Endothelial cell of umbilical vein (primary cell): ENCODE results near the gene POLE4. TPM values are rescaled to one million over a fixed set of nuclear protein-coding genes. Genes with fewer than 3 reads are reported as not detected.

Source experiments
- BruUV-seq: library from RNA; stranded (reverse); fragments of 400-500 nt; replicated peaks from 2 replicates; lab custom pipeline; 2021; lab: Mats Ljungman, UMichigan
- CTCF ChIA-PET: fragments of 300-600, 350-600 bp; sonication (Branson Sonifier 250); formaldehyde crosslinking; loops from one replicate; lab custom pipeline; 2021; ENCODE audit warnings: antibody characterized with exemption, inconsistent platforms; lab: Charles Lee
- POLR2A ChIA-PET: fragments of 300-600, 350-600 bp; sonication (Branson Sonifier 250); formaldehyde crosslinking; loops from one replicate; lab custom pipeline; 2021; ENCODE audit warnings: antibody characterized with exemption, inconsistent platforms; lab: Charles Lee
- DNase-seq: peaks from one replicate; pipeline ENCODE4 v3.0.0-alpha.2; 2011; ENCODE audit warnings: low read depth, low spot score
- FAIRE-seq: peaks from 2 replicates; lab custom pipeline; 2011; peaks lifted over from hg19 to GRCh38; lab: Jason Lieb, UNC
- H2AFZ ChIP-seq: 2 replicates; pipeline ENCODE4 v1.6.0; 2012; ENCODE audit warnings: low read depth, low read length, control low read depth, inconsistent platforms
- H3K27ac ChIP-seq: 2 replicates; pipeline ENCODE4 v1.5.1; 2011; ENCODE audit warnings: low read depth, mild to moderate bottlenecking, control low read depth, low read length, moderate library complexity; ENCODE audit not compliant: insufficient read depth
- H3K27me3 ChIP-seq, 2 experiments: 2 replicates each; pipeline versions ENCODE4 v1.6.0 to v1.6.1; 2011; ENCODE audit warnings: low read length in 2 of 2, mixed read lengths in 1 of 2; ENCODE audit not compliant: control insufficient read depth in 2 of 2, insufficient read depth in 2 of 2
- H3K36me3 ChIP-seq, 2 experiments: 2 replicates in 1 of 2; 3 replicates in 1 of 2; pipeline ENCODE4 v1.5.1; 2011; ENCODE audit warnings: low read length in 2 of 2, mild to moderate bottlenecking in 1 of 2, moderate library complexity in 1 of 2; ENCODE audit not compliant: control insufficient read depth in 2 of 2, insufficient read depth in 2 of 2; ENCODE audit errors: extremely low read depth in 1 of 2
- H3K4me1 ChIP-seq: 3 replicates; pipeline ENCODE4 v1.5.1; 2011; ENCODE audit warnings: mild to moderate bottlenecking, low read length; ENCODE audit not compliant: control insufficient read depth, insufficient read depth; ENCODE audit errors: extremely low read depth
- H3K4me2 ChIP-seq: 2 replicates; pipeline ENCODE4 v1.6.1; 2011; ENCODE audit warnings: low read length, control low read depth, mixed read lengths; ENCODE audit not compliant: insufficient read depth
- H3K4me3 ChIP-seq, 3 experiments: fragments of 200-600 bp in 1 of 3; sonication (generic), shearing (Covaris generic) in 1 of 3; replicated peaks in 1 of 3; 2 replicates each; pipeline ENCODE4 v1.5.1; 2011 to 2016; ENCODE audit warnings: control low read depth in 3 of 3, low read length in 3 of 3, mild to moderate bottlenecking in 2 of 3, inconsistent platforms in 1 of 3, low read depth in 1 of 3, moderate library complexity in 1 of 3; ENCODE audit not compliant: insufficient read depth in 1 of 3
- H3K79me2 ChIP-seq: 2 replicates; pipeline ENCODE4 v1.6.0; 2012; ENCODE audit warnings: low read length, inconsistent platforms; ENCODE audit not compliant: control insufficient read depth, insufficient read depth
- H3K9ac ChIP-seq: replicated peaks from 2 replicates; pipeline ENCODE3; 2011; ENCODE audit warnings: low read length, control low read depth; ENCODE audit not compliant: insufficient read depth; ENCODE audit errors: extremely low read depth
- H3K9me1 ChIP-seq: replicated peaks from 3 replicates; pipeline ENCODE4 v1.6.0; 2011; ENCODE audit warnings: mild to moderate bottlenecking, low read length; ENCODE audit not compliant: control insufficient read depth, insufficient read depth; ENCODE audit errors: extremely low read depth
- H3K9me3 ChIP-seq: replicated peaks from 2 replicates; pipeline ENCODE4 v1.5.1; 2012; ENCODE audit warnings: low read length, inconsistent platforms; ENCODE audit not compliant: control insufficient read depth, insufficient read depth
- H4K20me1 ChIP-seq: replicated peaks from 2 replicates; pipeline ENCODE3; 2011; ENCODE audit warnings: mild to moderate bottlenecking, low read length; ENCODE audit not compliant: control insufficient read depth, insufficient read depth; ENCODE audit errors: extremely low read depth
- CTCF ChIP-seq, 2 donors: IDR thresholded peaks; 1 replicate in 1 of 2; 2 replicates in 1 of 2; pipeline ENCODE4 v1.5.1; 2011; ENCODE audit warnings: low read length in 2 of 2, mild to moderate bottlenecking in 2 of 2, moderate library complexity in 2 of 2, control low read depth in 1 of 2, inconsistent platforms in 1 of 2, low read depth in 1 of 2; ENCODE audit not compliant: insufficient read depth in 1 of 2; ENCODE audit errors: extremely low read depth in 1 of 2
- FOS ChIP-seq: IDR thresholded peaks from 2 replicates; pipeline ENCODE4 v1.6.1; 2011; ENCODE audit warnings: mild to moderate bottlenecking, low read length, moderate library complexity, borderline replicate concordance; ENCODE audit not compliant: insufficient read depth
- GATA2 ChIP-seq: IDR thresholded peaks from 2 replicates; pipeline ENCODE4 v1.7.0; 2011; ENCODE audit warnings: low read depth, mild to moderate bottlenecking, moderate library complexity, mixed read lengths, low read length; ENCODE audit not compliant: insufficient read length, insufficient read depth
- MAX ChIP-seq: IDR thresholded peaks from 2 replicates; pipeline ENCODE4 v1.6.1; 2011; ENCODE audit not compliant: insufficient read depth, insufficient read length
- MYC ChIP-seq: IDR thresholded peaks from one replicate; pipeline ENCODE4 v1.6.1; 2011; ENCODE audit warnings: mild to moderate bottlenecking, low read depth, low read length
- POLR2A ChIP-seq: IDR thresholded peaks from 2 replicates; pipeline ENCODE4 v1.6.1; 2012; ENCODE audit warnings: low read depth, mild to moderate bottlenecking, control low read depth, low read length
- dilution Hi-C: fragments of 300-500 bp; cut with MboI; formaldehyde crosslinking; loops from one replicate; pipeline ENCODE4 v1.15.0; 2019; ENCODE audit warnings: low sequenced_read_pairs; ENCODE audit not compliant: extremely low pct_ligation_motif_present
- intact Hi-C: fragments of 100-400 bp; cut with micrococcal nuclease; formaldehyde crosslinking; loops from one replicate; pipeline ENCODE4 v1.10.0; 2022
- polyA plus RNA-seq, 4 experiments: library from polyadenylated mRNA; depleted of rRNA in 3 of 4; stranded (reverse) in 3 of 4; unstranded in 1 of 4; fragments of >200 nt; gene quantifications; 2 replicates each; pipeline versions ENCODE4 v1.2.1 to v1.2.3, GENCODE V29; 2011 to 2012; ENCODE audit warnings: missing spikeins in 1 of 4
- total RNA-seq: library from RNA; stranded (reverse); gene quantifications from 2 replicates; pipeline ENCODE4 v1.2.3, GENCODE V29; 2021

POLE4 gene
- total and polyA plus RNA-seq, 2 donors (not counting 3 experiments of a cell fraction or from before 2014, with no cell fraction given): 21.4 to 42.6 TPM

- Histone ChIP-seq H3K4me2 (no peak overlapping the region), H3K4me1 (no peaks in the 10 kb centered on the region), H3K9me3 (no peaks in the 10 kb centered on the region), H3K79me2 (no peaks in the 10 kb centered on the region), H4K20me1 (no peaks in the 10 kb centered on the region), H3K9ac (no peak overlapping the region), H3K27me3 (no peaks in the 10 kb centered on the region), H3K36me3 (no peaks in the 10 kb centered on the region), H3K27ac (no peak overlapping the region), H3K4me3 (no peak overlapping the region), H2AFZ (no peak overlapping the region), H3K9me1 (no peaks in the 10 kb centered on the region)
- TF ChIP-seq MYC (no peak), MAX (no peak), GATA2 (no peak), FOS (no peak), CTCF (IDR thresholded peaks at IDR 0.05; ENCODE audit: extremely low read depth in 1 of 2, insufficient read depth in 1 of 2, low read depth in 1 of 2, low read length in 2 of 2) (no peak)
- CTCF ChIA-PET: no interaction called here
- FAIRE-seq (no peak), DNase-seq (no peak)
- intact Hi-C loops: no loop called here
- POLR2A ChIA-PET: no interaction called here
- BruUV-seq: no TSS peak
- dilution Hi-C loops: no loop called here
These were observed 7.2 kb upstream of the POLE4 start for GRCh38 chr2:74951211-74951754.

DNA sequence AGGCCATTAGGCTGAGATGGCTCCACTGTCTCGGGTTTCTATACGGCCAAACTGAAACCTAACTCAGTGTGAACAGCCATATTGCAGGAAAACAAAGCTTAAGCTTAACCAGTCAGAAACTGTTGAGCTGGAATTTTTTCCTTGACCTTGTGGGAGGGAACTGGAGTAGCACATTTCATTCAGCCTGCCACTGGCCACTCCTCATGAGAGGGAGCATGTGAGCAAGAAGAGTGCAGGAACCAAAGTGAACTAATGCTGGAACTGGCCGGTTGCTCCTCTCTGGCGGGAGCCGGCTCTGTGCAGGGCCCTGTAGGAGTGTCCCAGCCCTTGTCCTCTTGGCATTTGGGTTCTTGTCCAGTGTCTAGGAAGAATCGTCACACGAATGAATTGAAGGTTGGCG lies 5.9 kb upstream of the POLE4 start:
- no peak for FAIRE-seq

More for the DNA sequence above, 5.9 kb upstream of the POLE4 start:
- Histone ChIP-seq H3K9ac (no peak overlapping the region), H3K36me3 (no peaks in the 10 kb centered on the region), H3K4me2 (no peak overlapping the region), H3K79me2 (no peaks in the 10 kb centered on the region), H3K9me3 (no peaks in the 10 kb centered on the region), H3K27ac (no peak overlapping the region), H3K9me1 (no peaks in the 10 kb centered on the region), H4K20me1 (no peaks in the 10 kb centered on the region), H2AFZ (no peak overlapping the region), H3K4me3 (no peak overlapping the region), H3K4me1 (no peaks in the 10 kb centered on the region), H3K27me3 (no peaks in the 10 kb centered on the region)
- DNase-seq: no peak
- no peak for TF ChIP-seq CTCF (IDR thresholded peaks at IDR 0.05; ENCODE audit: extremely low read depth in 1 of 2, insufficient read depth in 1 of 2, low read depth in 1 of 2, low read length in 2 of 2)
- no peak for TF ChIP-seq POLR2A
- BruUV-seq: no TSS peak
- ChIA-PET CTCF (no interaction called here), POLR2A (no interaction called here)
- intact Hi-C loops: no loop called here
- dilution Hi-C loops: no loop called here
